ENCODE measurements around the gene PRRC2C. TPM values are rescaled to one million over a fixed set of nuclear protein-coding genes. Genes with fewer than 3 reads are reported as not detected.
"Not testable (repeated sequence)": the region's sequence is repeated elsewhere in the genome, so short reads cannot be mapped to it uniquely, and the experiment has no call there.

PRRC2C gene
- total RNA-seq, 1 donor from 2014 or later = 58.1 TPM

DNA sequence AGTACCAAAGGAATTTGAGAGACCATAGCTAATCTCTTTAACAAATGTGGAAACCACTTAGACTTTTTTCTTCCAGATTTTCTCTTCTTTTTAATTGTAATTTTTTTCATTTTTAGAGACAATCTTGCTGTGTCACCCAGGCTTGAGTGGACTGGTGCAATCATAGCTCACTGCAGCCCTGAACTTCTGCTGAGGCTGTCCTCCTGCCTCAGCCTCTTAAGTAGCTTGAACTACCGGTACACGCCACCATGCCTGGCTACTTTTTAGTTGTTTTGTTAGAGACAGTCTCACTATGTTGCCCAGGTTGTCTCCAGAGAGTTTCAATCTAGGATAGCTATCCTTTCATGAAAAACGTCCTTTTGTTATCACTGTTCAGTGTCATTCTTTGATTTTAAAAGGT is 15.0 kb downstream of the PRRC2C start:
- DNase-seq (ENCODE audit: low read depth, low spot score) = no peak

DNA sequence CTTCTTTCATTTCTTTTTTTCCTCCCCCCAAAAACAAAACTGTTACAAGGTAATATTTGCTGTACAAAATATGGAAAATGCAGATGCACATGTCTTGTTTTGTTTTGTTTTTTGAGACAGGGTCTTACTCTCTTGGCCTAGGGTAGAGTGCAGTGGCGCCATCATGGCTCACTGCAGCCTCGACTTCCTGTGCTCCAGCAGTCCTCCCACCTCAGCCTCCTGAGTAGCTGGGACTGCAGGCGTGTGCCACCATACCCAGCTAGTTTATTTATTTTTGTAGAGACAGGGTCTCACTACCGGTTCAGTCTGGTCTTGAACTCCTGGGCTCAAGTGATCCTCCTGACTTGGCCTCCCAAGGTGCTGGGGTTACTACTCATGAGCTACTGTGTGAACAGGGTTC is 15.5 kb downstream of the PRRC2C start:
- DNase-seq (ENCODE audit: low read depth, low spot score) = no peak

DNA sequence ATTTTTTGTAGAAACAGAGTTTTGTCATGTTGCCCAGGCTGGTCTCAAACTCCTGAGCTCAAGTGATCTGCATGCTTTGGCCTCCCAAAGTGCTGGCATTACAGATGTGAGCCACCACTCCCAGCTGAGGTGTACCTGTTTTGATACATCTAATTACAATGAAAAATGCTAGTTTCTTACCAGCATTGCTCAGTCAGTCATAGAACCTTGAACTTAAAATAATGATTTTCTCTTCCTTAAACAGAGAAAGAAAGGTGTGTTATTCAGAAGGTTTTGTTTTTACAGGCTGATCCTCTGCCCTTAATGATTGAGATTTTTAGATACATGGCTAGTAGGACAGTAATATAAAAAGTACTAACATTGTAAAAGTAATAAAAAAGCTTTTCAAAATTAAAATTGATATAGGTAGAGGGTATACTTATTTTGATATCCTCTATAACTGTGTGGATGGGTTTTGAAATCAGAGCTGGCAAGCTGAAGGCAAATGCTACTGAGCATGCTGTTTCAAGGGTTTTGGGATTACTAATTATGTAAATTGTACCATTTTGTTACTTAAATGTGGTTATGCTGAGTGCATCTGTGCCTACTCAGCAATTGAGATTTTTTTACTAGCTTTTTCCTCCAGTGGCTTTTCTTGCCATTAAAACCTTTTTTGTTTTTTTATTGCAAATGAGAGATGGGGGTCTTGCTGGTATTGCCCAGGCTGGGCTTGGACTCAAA is 16.1 kb downstream of the PRRC2C start:
- no peak for DNase-seq (ENCODE audit: low read depth, low spot score)

DNA sequence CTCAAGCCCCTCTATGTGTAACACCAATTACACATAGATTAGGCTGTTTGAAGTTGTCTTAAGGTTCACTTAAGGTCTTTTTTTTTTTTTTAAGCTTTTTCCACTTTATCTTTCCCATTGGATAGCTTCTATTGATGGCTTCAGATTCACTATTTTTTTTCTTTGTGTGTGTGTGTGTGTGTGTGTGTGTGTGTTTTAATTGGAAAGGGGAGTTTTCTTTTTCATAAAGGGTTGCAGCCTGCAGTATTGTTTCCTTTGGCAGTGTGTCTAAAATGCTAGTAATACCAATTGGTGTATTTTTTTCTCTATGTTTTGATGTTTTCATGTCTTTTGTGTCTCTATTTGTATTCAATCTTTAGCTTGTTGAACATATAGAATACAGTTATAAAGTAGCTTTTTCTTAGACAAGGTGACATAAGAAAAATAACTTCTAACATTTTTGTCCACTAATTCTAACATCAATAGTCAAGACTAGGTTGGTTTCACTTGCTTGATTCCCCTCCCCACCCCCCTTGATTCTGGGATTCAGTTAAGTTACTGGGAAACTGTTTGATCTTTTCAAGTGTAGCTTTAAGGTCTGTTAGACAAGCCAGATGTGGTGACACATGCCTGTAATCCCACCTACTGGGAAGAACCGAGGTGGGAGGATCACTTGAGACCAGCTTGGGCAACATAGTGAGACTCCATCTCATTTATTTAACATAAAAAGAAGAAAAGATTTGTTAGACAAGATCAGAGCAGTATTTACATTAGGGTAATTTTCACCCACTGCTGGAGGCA is 21.4 kb downstream of the PRRC2C start:
- no peak for DNase-seq (ENCODE audit: low read depth, low spot score)

DNA sequence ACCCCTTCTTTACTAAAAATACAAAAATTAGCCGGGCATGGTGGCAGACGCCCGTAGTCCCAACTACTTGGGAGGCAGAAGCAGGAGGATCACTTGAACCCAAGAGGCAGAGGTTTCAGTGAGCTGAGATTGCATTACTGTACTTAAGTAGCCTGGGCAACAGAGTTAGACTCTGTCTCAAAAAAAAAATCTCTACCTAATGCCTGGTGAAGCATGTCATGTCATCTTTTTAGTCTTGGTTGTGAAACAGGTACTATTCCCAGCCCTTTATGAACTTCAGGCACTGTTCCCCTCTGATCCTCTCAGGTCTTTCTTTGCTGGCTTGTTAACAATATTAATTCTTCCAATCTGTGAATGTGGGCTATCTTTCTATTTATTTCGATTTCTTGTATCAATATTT is 22.1 kb downstream of the PRRC2C start:
- DNase-seq (ENCODE audit: low read depth, low spot score) = no peak

DNA sequence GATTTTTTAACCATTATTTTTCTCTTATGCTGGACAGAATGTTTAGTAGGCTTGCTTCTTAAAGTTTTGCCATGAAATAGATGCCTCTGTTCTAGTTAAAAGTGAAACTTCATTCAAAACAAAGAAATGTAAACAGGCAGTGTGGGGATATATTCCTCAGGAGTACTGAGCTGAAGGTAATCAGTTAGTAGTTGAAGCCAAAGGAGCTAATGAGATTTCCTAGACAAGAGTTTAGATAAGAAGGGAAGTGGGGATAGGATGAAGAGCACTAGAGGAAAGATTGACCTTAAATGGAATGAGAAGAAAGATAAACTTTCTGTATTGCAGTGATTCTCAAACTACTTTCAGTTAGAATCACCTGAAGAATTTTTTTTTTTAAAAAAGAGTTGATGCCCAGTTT is 23.9 kb downstream of the PRRC2C start:
- no peak for DNase-seq (ENCODE audit: low read depth, low spot score)

DNA sequence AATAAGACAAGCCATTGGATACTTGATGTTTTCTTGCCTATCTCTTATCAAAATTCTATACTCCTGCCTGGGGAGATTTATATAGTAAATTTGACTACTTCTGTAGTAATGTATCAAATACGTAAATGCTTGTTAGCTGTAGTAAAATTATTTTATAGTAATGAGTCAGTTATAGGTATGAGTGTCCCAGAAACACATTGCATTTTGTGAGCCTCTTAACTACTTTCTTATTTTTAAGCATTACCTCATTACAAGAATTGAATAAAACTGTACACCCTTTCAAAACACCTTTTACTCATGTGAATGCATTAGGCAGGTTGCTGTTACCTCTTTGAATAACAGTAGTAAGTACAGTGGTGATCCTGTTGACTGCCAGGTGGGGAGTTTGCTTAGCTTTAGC is 28.4 kb downstream of the PRRC2C start:
- no peak for DNase-seq (ENCODE audit: low read depth, low spot score)

DNA sequence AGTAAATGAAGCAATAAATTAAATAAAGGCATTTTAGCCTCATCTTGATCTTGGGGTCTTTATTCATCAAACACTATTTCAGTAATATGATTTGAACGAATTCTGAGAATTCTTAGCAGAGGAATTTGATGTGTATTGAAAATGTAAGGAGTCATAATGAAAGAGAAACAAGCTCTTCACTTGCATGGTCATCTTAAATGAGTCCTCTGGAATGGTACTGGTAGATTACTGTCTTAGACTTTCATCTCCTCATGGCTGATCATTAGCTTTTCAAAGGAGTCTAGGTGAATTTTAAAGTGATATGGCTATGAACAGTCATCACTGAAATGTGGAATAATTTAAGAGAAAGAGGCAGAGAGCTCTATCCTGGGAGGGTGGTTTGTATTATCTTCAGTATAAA is 30.0 kb downstream of the PRRC2C start:
- DNase-seq (ENCODE audit: low read depth, low spot score) = no peak

DNA sequence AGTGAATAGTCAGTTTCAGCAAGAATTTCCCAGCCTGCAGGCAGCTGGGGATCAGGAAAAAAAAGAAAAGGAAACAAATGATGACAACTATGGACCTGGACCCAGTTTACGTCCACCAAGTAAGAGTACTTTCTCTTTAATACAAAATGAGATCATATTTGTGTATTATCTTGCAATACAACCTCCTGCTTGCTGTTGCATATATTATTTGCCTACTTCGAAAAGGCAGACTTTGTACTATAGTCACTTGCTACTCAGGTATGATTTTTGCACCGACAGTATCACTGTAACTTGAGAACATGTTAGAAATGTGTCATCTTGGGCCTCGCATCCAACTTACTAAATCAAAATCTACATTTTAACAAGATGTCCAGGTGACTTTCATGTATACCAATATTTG is 30.4 kb downstream of the PRRC2C start:
- DNase-seq (ENCODE audit: low read depth, low spot score) = no peak

DNA sequence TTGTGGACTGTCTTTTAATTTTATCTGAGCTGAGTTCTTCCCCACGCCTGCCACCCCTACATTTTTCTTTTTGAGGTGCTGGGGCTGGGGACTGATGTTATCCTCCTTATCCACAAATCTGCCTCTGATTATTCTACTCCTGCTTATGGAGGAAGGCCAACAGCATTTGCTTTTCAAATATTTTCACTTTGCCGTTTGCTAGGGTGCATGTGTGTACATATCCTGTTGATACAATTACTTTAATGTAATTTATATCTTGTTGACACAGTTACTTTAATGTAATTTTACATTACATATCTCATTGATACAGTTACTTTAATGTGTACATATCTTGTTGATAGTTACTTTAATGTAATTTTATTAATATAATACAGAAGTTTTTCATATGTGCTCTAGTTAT is 36.2 kb downstream of the PRRC2C start:
- no peak for DNase-seq (ENCODE audit: low read depth, low spot score)

DNA sequence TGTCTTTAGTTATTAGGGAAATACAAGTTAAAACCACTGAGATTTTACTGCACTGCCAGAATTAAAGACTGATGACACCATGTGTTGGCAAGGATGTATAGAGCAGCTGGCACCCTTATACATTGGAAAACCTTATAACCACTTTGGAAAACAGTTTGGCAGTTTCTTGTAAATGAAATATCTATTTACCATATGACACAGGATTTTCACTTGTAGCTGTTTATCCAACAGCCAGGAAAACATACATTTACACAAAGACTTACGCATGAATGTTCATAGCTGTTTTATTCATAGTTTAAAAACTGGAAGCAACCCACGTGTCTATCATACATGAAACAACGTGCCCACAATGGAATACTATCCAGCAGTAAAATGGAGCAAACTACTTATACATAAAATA is 45.3 kb downstream of the PRRC2C start:
- no peak for DNase-seq (ENCODE audit: low read depth, low spot score)

DNA sequence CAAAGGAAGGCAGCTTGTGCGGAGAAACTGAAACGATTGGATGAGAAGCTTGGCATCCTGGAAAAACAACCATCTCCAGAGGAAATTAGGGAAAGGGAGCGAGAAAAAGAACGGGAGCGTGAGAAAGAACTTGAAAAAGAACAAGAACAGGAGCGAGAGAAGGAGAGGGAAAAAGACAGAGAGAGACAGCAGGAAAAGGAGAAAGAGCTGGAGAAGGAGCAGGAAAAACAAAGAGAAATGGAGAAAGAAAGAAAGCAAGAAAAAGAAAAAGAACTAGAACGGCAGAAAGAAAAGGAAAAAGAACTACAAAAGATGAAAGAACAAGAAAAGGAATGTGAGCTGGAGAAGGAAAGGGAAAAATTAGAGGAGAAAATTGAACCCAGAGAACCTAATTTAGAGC is 47.2 kb downstream of the PRRC2C start:
- no peak for DNase-seq (ENCODE audit: low read depth, low spot score)

DNA sequence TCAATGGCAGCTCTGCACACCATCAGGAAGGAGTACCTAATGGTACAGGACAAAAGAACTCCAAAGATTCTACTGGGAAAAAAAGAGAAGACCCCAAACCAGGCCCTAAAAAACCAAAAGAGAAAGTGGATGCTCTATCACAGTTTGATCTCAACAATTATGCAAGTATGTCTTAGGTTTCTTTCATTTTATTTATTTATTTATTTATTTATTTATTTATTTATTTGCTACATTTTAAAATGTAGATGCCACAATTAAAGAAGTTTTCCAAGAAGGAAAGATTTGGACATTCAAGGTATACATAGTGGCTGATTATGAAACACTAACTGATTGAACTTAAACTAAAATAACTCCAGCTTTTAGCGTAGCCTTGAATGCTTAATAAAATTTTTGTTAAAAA is 60.2 kb downstream of the PRRC2C start:
- DNase-seq (ENCODE audit: low read depth, low spot score) = no peak

DNA sequence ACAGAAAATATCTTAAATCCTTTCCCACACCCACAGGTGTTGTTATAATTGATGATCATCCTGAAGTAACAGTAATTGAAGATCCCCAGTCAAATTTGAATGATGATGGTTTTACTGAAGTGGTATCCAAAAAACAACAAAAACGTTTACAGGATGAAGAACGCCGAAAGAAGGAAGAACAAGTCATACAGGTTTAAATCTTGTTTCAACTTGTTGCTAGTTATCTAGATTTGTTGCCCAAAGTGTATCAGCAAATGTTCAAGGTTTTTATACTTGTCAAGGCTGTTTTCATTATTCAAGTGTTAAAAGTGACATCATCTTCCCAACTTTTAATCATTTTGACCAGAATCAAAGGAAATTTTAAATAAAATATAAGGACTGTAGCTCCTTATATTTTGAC is 64.7 kb downstream of the PRRC2C start:
- no peak for DNase-seq (ENCODE audit: low read depth, low spot score)

DNA sequence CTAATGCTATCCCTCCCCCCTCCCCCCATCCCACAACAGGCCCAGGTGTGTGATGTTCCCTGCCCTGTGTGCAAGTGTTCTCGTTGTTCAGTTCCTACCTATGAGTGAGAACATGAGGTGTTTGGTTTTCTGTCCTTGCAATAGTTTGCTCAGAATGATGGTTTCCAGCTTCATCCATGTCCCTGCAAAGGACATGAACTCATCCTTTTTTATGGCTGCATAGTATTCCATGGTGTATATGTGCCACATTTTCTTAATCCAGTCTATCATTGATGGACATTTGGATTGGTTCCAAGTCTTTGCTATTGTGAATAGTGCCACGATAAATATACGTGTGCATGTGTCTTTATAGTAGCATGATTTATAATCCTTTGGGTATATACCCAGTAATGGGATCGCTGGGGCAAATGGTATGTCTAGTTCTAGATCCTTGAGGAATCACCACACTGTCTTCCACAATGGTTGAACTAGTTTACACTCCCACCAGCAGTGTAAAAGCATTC is 65.3 kb downstream of the PRRC2C start:
- not testable (repeated sequence) for DNase-seq (ENCODE audit: low read depth, low spot score)

DNA sequence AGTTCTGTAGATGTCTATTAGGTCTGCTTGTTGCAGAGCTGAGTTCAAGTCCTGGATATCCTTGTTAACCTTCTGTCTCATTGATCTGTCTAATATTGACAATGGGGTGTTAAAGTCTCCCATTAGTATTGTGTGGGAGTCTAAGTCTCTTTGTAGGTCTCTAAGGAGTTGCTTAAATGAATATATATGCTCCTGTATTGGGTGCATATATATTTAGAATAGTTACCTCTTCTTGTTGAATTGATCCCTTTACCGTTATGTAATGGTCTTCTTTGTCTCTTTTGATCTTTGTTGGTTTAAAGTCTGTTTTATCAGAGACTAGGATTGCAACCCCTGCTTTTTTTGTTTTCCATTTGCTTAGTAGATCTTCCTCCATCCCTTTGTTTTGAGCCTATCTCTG is 68.6 kb downstream of the PRRC2C start:
- DNase-seq (ENCODE audit: low read depth, low spot score) = not testable (repeated sequence)

DNA sequence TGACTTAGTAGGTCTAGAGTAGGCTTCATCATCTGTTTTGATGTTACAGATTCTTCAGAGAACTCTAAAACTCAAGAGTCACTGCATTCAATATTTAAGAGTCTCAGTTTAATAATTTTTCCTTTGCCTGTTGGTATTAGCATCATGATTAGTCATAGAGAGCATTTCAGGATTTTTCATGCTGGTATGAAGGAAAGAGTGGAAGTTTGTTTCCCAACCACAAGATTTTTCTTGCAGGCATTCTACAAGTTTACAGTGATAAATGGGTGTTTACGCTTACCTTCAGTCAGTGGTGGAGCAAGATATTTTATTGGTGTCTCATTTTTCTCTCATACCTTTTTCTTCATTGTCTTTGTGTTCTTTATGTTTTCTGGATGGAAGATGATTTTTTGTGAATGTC is 78.3 kb downstream of the PRRC2C start:
- DNase-seq (ENCODE audit: low read depth, low spot score) = no peak

DNA sequence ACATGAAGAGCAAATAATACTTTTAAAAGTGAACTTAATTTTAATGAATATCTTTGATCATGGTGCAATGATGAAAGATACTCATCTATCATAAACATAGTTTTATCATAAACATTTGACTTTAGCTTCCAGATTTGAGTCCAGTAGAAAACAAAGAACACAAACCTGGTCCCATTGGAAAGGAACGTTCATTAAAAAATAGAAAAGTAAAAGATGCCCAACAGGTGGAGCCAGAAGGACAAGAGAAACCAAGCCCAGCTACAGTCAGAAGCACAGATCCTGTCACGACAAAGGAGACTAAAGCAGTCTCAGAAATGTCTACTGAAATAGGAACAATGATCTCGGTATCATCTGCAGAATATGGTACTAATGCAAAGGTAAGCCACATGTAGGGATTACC is 81.1 kb downstream of the PRRC2C start:
- DNase-seq (ENCODE audit: low read depth, low spot score) = no peak

DNA sequence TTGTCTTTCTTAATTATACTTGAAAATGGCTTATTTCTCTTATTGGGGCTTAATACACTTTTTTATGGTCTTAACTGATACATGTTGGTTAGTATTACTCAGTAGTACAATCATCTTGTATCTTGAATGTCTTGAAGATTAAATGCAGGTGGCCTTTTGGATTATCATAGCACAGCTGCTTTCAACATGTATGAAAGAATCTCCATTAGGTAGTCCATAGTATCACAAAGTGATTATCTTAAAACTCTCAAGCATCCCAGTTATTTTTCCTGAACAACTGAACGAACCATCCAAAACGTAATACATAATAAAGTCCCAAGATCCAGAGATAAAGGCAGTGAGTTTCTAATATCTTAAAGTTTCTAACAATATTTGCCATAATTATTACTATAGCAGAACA is 85.0 kb downstream of the PRRC2C start:
- no peak for DNase-seq (ENCODE audit: low read depth, low spot score)

DNA sequence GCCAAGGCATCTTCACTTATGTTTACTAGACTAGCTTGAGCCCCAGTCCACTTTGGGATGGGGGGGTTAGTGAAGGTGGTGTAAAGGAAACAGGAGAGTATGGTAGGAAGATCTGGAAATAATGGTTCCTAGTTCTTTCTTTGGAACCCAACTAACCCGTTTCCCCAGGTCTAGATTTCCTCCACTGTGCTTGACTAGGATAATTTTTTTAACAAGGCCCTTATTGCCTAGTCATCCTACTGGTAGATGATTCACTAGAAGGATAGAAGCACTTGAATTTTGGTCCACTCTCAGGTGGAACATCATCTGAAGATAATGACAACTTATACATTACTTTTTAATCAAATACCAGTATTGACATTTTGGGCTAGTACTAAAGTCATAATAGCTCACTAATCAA is 90.8 kb downstream of the PRRC2C start:
- DNase-seq (ENCODE audit: low read depth, low spot score) = no peak

DNA sequence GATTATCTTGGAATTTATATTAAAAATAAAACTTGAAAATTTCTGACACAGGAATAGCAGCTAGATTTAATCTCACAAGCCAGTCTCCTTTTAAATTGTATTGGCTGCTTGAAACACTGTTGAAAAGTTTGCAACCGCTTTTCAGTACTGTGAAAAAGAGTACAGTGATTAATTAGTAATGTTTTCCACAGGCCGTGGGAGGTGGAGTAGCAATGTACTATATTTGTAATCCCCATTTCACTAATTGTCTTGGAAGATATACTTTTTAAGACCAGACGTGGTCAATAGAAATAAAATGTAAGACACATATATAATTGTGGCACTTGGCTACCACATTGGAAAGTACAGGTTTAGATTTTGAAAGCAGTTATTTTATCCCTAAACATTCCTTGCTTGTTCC is 95.9 kb downstream of the PRRC2C start:
- no peak for DNase-seq (ENCODE audit: low read depth, low spot score)

DNA sequence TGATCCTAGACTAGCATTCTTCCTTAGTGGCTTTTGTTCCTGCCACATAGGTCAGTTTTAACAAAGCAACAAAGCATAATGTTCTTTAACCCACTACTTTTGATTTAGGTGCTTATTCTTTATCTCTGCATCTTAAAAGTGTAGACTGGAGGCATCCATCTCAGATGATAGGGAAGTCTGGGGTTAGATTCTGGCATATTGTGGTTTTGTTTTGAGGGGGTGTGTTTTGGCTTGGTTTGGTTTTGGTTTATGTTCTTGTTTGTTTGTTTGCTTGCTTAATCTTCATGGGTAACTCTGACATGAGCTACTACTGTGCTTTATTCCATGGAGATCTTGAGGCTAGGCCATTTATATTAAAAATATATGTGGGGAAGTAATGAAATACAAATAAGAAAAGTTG is 96.4 kb downstream of the PRRC2C start:
- DNase-seq (ENCODE audit: low read depth, low spot score) = no peak

DNA sequence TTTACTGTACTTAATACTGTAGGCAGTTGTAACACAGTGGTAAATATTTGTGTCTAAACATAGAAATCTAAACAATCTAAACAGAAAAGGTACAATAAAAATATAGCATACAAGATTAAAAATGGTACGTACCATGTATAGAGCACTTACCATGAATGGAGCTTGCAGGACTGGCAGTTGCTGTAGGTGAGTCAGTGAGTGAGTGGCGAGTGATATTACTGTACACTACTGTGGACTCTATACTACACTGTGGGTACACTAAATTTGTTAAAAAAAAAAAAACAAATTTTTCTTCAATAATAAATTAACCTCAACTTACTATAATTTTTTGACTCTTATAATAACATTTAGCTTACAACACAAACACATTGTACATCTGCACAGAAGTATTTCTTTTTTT is 97.3 kb downstream of the PRRC2C start:
- no peak for DNase-seq (ENCODE audit: low read depth, low spot score)
